Activated CD8-positive, alpha-beta memory T cell treated with anti-CD3 and anti-CD28 coated beads, Interleukin-2, amount 50 U/mL, for 48 hours (primary cell): ENCODE measurements around the gene PTPRS.
A peak's percentile ranks its signal among the peaks of the same experiment; 100 is the strongest.
"Not testable (repeated sequence)": the region's sequence is repeated elsewhere in the genome, so short reads cannot be mapped to it uniquely, and the experiment has no call there.

ENCODE experiments used
- DNase-seq: peaks from one replicate; pipeline ENCODE4 v3.0.0-alpha.2; 2020

Gene PTPRS

GRCh38 chr19:5331790-5332189 is 8.8 kb downstream of the PTPRS start:
- DNase-seq: no peak

- no peak for DNase-seq
These were observed 10.3 kb downstream of the PTPRS start for GRCh38 chr19:5330307-5330720.

GRCh38 chr19:5329141-5329540 is 11.5 kb downstream of the PTPRS start:
- no peak for DNase-seq

GRCh38 chr19:5328407-5328806 is 12.2 kb downstream of the PTPRS start:
- DNase-seq: not testable (repeated sequence)

- DNase-seq: no peak
These were observed 13.5 kb downstream of the PTPRS start for GRCh38 chr19:5326986-5327623.

GRCh38 chr19:5326545-5326944 is 14.1 kb downstream of the PTPRS start:
- no peak for DNase-seq

GRCh38 chr19:5324947-5325346 is 15.7 kb downstream of the PTPRS start:
- DNase-seq: no peak

- DNase-seq: no peak
These were observed 17.2 kb downstream of the PTPRS start for GRCh38 chr19:5323475-5323811.

GRCh38 chr19:5321851-5322681 is 18.5 kb downstream of the PTPRS start:
- peak; percentile 62 for DNase-seq

GRCh38 chr19:5321066-5321642 is 19.5 kb downstream of the PTPRS start:
- DNase-seq: no peak

GRCh38 chr19:5319516-5319915 is 21.1 kb downstream of the PTPRS start:
- DNase-seq: no peak

- no peak for DNase-seq
These were observed 22.3 kb downstream of the PTPRS start for GRCh38 chr19:5318306-5318705.

- DNase-seq: no peak
These were observed 23.3 kb downstream of the PTPRS start for GRCh38 chr19:5317321-5317720.

GRCh38 chr19:5316138-5316537 is 24.5 kb downstream of the PTPRS start:
- DNase-seq: no peak

GRCh38 chr19:5314907-5315298 is 25.7 kb downstream of the PTPRS start:
- DNase-seq: no peak

- DNase-seq: no peak
These were observed 26.4 kb downstream of the PTPRS start for GRCh38 chr19:5314012-5314906.

- no peak for DNase-seq
These were observed 27.3 kb downstream of the PTPRS start for GRCh38 chr19:5313307-5313706.

GRCh38 chr19:5312058-5312457 is 28.6 kb downstream of the PTPRS start:
- no peak for DNase-seq

- DNase-seq: no peak
These were observed 31.0 kb downstream of the PTPRS start for GRCh38 chr19:5309438-5310204.

GRCh38 chr19:5308451-5309437 is 31.9 kb downstream of the PTPRS start:
- no peak for DNase-seq

GRCh38 chr19:5307655-5308054 is 33.0 kb downstream of the PTPRS start:
- no peak for DNase-seq
